GM23338 (cell line): Measurements from ENCODE around the gene UTS2R. TPM values are rescaled to one million over a fixed set of nuclear protein-coding genes. Genes with fewer than 3 reads are reported as not detected.

ENCODE experiments used
- ATAC-seq: fragments of 200-7000 bp; cut with Tn5 transposase; 3 replicates; pipeline ENCODE4 v1.9.1; 2020
- DNase-seq: peaks from one replicate; pipeline ENCODE4 v3.0.0-alpha.2; 2015; ENCODE audit warnings: low spot score
- H2AFZ ChIP-seq: fragments of 200-600 bp; sonication (generic); 2 replicates; pipeline ENCODE4 v1.8.0; 2016; ENCODE audit warnings: antibody characterized with exemption, mild to moderate bottlenecking, moderate library complexity
- H3F3A ChIP-seq: fragments of 200-600 bp; sonication (generic); replicated peaks from 2 replicates; pipeline ENCODE4 v1.8.0; 2017; ENCODE audit warnings: antibody characterized with exemption, mixed run types, low read depth
- H3K27ac ChIP-seq: fragments of 200-600 bp; sonication (generic); 2 replicates; pipeline ENCODE4 v1.6.1; 2016; ENCODE audit warnings: low read depth
- H3K27me3 ChIP-seq: fragments of 200-600 bp; sonication (generic); 2 replicates; pipeline ENCODE4 v1.8.0; 2016; ENCODE audit warnings: mild to moderate bottlenecking, mixed run types, moderate library complexity; ENCODE audit not compliant: insufficient read depth
- H3K36me3 ChIP-seq: fragments of 200-600 bp; sonication (generic); 2 replicates; pipeline ENCODE4 v1.8.0; 2016; ENCODE audit warnings: mild to moderate bottlenecking; ENCODE audit not compliant: insufficient read depth
- H3K4me1 ChIP-seq: fragments of 200-600 bp; sonication (generic); 2 replicates; pipeline ENCODE4 v1.8.0; 2016; ENCODE audit warnings: mild to moderate bottlenecking, moderate library complexity; ENCODE audit not compliant: insufficient read depth
- H3K4me2 ChIP-seq: fragments of 200-600 bp; sonication (generic); 2 replicates; pipeline ENCODE4 v1.7.1; 2017; ENCODE audit warnings: mixed run types
- H3K4me3 ChIP-seq: fragments of 200-600 bp; sonication (generic); 2 replicates; pipeline ENCODE4 v1.6.1; 2016; ENCODE audit warnings: mixed run types
- H3K79me2 ChIP-seq: fragments of 200-600 bp; sonication (generic); replicated peaks from 2 replicates; pipeline ENCODE4 v1.8.0; 2017; ENCODE audit warnings: mild to moderate bottlenecking; ENCODE audit not compliant: insufficient read depth
- H3K9me2 ChIP-seq: fragments of 200-600 bp; sonication (generic); 2 replicates; pipeline ENCODE4 v1.8.0; 2017; ENCODE audit not compliant: insufficient read depth
- H4K20me1 ChIP-seq: fragments of 200-600 bp; sonication (generic); replicated peaks from 2 replicates; pipeline ENCODE4 v1.8.0; 2017; ENCODE audit warnings: mild to moderate bottlenecking; ENCODE audit not compliant: insufficient read depth
- H3K27ac Mint-ChIP-seq: 2 replicates; pipeline ENCODE4 v1.8.0; 2020; ENCODE audit warnings: inconsistent platforms, mild to moderate bottlenecking, moderate library complexity, mixed read lengths
- H3K27me3 Mint-ChIP-seq: 3 replicates; pipeline ENCODE4 v1.8.0; 2022; ENCODE audit warnings: low read depth, mild to moderate bottlenecking, moderate library complexity, mixed read lengths, inconsistent platforms; ENCODE audit not compliant: insufficient read depth, poor library complexity
- H3K36me3 Mint-ChIP-seq: 3 replicates; pipeline ENCODE4 v1.8.0; 2021; ENCODE audit warnings: low read depth, mild to moderate bottlenecking, inconsistent platforms, moderate library complexity, mixed read lengths
- H3K4me1 Mint-ChIP-seq: 3 replicates; pipeline ENCODE4 v1.8.0; 2020; ENCODE audit warnings: mild to moderate bottlenecking, inconsistent platforms, mixed read lengths
- H3K4me3 Mint-ChIP-seq: 3 replicates; pipeline ENCODE4 v1.8.0; 2021; ENCODE audit warnings: moderate library complexity, mild to moderate bottlenecking, inconsistent platforms, mixed read lengths
- H3K9me3 Mint-ChIP-seq: 3 replicates; pipeline ENCODE4 v1.8.0; 2020; ENCODE audit warnings: moderate library complexity, mild to moderate bottlenecking, inconsistent platforms, mixed read lengths
- polyA plus RNA-seq: library from polyadenylated mRNA; unstranded; fragments of >200 nt; fragmentation: Nextera tagmentation; extraction: Ambion mirVana; gene quantifications from 2 replicates; pipeline ENCODE4 v1.2.1, GENCODE V29; 2016
- total RNA-seq: library from RNA; depleted of rRNA; stranded (reverse); fragments of >200 nt; shearing (Covaris generic); gene quantifications from 2 replicates; pipeline ENCODE4 v1.2.3, GENCODE V29; 2014
- TF ChIP-seq, protein P1 (sequence below): IDR thresholded peaks from 2 replicates; pipeline ENCODE4 v1.6.1; 2016; ENCODE audit warnings: antibody characterized with exemption
- TF ChIP-seq, protein P2 (sequence below), 2 experiments: fragments of 200-600 bp in 1 of 2; sonication (generic) in 1 of 2; conservative IDR thresholded peaks; 2 replicates each; pipeline versions ENCODE4 v1.5.1 to v1.6.1; 2016 to 2017; ENCODE audit warnings: antibody characterized with exemption in 2 of 2, low read depth in 2 of 2, mild to moderate bottlenecking in 2 of 2, moderate library complexity in 1 of 2
- TF ChIP-seq, protein P3 (sequence below): fragments of 250-450 bp; sonication (Bioruptor Pico); IDR thresholded peaks from 2 replicates; pipeline ENCODE4 v1.5.0; 2020; ENCODE audit warnings: mild to moderate bottlenecking, moderate library complexity

The UTS2R gene
- total and polyA plus RNA-seq, 2 experiments from 2014 or later, result 0.49 TPM; not detected in 1

DNA sequence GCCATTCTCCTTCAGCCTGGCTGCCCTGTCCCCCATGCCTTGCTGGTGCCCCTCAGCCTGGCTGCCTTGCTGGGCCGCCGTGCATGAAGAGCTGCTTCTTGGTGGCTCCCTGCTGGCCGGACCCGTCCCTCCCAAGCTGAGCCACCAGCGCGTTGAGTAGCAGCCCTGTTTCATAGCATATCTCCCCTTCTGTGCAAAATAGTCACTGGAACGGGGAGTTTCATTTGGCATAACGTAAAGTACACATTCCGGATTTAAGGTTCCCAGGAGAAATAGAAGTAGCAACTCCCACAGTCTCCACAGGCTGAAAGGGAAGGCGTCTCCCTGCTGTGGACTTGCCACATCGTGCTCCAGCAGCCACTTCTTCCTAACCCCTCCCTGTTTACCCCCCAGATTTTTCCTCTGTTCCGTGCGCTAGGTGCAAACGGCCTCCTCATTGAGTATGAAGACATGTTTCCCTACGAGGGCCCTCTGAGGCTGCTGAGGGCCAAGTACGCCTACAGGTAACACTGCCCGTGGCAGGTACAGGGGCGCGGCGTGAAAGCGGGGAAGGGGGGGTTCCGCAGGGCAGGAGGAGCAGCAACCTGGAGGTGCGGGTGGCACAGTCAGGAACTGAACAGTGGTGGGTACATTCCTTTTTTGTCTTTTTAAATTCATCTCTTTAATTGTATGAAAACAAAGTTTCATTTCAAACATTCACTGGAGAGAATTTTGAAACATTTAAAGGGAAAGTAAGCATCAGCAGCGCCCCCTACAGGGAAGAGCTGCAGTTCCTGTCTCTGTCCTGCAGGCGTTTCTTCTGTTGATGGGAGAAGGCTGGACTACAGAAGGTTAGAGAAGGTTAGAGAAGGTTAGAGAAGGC lies 52.7 kb downstream of the UTS2R start:
- H3K4me1 Mint-ChIP-seq, result no peaks in the 10 kb centered on the region; the same call in 2 of the 3 replicates
- TF ChIP-seq, protein P1, sequence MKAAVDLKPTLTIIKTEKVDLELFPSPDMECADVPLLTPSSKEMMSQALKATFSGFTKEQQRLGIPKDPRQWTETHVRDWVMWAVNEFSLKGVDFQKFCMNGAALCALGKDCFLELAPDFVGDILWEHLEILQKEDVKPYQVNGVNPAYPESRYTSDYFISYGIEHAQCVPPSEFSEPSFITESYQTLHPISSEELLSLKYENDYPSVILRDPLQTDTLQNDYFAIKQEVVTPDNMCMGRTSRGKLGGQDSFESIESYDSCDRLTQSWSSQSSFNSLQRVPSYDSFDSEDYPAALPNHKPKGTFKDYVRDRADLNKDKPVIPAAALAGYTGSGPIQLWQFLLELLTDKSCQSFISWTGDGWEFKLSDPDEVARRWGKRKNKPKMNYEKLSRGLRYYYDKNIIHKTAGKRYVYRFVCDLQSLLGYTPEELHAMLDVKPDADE, result no peak
- TF ChIP-seq, protein P2, sequence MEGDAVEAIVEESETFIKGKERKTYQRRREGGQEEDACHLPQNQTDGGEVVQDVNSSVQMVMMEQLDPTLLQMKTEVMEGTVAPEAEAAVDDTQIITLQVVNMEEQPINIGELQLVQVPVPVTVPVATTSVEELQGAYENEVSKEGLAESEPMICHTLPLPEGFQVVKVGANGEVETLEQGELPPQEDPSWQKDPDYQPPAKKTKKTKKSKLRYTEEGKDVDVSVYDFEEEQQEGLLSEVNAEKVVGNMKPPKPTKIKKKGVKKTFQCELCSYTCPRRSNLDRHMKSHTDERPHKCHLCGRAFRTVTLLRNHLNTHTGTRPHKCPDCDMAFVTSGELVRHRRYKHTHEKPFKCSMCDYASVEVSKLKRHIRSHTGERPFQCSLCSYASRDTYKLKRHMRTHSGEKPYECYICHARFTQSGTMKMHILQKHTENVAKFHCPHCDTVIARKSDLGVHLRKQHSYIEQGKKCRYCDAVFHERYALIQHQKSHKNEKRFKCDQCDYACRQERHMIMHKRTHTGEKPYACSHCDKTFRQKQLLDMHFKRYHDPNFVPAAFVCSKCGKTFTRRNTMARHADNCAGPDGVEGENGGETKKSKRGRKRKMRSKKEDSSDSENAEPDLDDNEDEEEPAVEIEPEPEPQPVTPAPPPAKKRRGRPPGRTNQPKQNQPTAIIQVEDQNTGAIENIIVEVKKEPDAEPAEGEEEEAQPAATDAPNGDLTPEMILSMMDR (conservative IDR thresholded peaks at IDR 0.05; ENCODE audit: low read depth in 2 of 2), result peak; percentile 73 to 98
- TF ChIP-seq, protein P3, sequence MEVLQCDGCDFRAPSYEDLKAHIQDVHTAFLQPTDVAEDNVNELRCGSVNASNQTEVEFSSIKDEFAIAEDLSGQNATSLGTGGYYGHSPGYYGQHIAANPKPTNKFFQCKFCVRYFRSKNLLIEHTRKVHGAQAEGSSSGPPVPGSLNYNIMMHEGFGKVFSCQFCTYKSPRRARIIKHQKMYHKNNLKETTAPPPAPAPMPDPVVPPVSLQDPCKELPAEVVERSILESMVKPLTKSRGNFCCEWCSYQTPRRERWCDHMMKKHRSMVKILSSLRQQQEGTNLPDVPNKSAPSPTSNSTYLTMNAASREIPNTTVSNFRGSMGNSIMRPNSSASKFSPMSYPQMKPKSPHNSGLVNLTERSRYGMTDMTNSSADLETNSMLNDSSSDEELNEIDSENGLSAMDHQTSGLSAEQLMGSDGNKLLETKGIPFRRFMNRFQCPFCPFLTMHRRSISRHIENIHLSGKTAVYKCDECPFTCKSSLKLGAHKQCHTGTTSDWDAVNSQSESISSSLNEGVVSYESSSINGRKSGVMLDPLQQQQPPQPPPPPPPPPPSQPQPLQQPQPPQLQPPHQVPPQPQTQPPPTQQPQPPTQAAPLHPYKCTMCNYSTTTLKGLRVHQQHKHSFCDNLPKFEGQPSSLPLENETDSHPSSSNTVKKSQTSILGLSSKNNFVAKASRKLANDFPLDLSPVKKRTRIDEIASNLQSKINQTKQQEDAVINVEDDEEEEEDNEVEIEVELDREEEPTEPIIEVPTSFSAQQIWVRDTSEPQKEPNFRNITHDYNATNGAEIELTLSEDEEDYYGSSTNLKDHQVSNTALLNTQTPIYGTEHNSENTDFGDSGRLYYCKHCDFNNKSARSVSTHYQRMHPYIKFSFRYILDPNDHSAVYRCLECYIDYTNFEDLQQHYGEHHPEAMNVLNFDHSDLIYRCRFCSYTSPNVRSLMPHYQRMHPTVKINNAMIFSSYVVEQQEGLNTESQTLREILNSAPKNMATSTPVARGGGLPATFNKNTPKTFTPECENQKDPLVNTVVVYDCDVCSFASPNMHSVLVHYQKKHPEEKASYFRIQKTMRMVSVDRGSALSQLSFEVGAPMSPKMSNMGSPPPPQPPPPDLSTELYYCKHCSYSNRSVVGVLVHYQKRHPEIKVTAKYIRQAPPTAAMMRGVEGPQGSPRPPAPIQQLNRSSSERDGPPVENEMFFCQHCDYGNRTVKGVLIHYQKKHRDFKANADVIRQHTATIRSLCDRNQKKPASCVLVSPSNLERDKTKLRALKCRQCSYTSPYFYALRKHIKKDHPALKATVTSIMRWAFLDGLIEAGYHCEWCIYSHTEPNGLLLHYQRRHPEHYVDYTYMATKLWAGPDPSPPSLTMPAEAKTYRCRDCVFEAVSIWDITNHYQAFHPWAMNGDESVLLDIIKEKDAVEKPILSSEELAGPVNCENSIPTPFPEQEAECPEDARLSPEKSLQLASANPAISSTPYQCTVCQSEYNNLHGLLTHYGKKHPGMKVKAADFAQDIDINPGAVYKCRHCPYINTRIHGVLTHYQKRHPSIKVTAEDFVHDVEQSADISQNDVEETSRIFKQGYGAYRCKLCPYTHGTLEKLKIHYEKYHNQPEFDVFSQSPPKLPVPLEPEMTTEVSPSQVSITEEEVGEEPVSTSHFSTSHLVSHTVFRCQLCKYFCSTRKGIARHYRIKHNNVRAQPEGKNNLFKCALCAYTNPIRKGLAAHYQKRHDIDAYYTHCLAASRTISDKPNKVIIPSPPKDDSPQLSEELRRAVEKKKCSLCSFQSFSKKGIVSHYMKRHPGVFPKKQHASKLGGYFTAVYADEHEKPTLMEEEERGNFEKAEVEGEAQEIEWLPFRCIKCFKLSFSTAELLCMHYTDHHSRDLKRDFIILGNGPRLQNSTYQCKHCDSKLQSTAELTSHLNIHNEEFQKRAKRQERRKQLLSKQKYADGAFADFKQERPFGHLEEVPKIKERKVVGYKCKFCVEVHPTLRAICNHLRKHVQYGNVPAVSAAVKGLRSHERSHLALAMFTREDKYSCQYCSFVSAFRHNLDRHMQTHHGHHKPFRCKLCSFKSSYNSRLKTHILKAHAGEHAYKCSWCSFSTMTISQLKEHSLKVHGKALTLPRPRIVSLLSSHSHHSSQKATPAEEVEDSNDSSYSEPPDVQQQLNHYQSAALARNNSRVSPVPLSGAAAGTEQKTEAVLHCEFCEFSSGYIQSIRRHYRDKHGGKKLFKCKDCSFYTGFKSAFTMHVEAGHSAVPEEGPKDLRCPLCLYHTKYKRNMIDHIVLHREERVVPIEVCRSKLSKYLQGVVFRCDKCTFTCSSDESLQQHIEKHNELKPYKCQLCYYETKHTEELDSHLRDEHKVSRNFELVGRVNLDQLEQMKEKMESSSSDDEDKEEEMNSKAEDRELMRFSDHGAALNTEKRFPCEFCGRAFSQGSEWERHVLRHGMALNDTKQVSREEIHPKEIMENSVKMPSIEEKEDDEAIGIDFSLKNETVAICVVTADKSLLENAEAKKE (CRISPR knock-in tag), result peak; percentile 54; the same call in 1 of the 2 replicates
- H3K36me3 Mint-ChIP-seq, result peaks cover 46% of the 10 kb centered on the region

More for the DNA sequence above, 52.7 kb downstream of the UTS2R start:
- no peaks in the 10 kb centered on the region for H3K79me2 ChIP-seq
- no peak overlapping the region for H3K4me2 ChIP-seq
- Mint-ChIP-seq H3K9me3 (peaks cover 25% of the 10 kb centered on the region), H3K4me3 (no peak overlapping the region), H3K27ac (no peak overlapping the region), H3K27me3 (peaks cover 22% of the 10 kb centered on the region)
- DNase-seq (peak; percentile 86), ATAC-seq (peak; percentile 85)
- H3K4me3 ChIP-seq, result no peak overlapping the region
- H2AFZ ChIP-seq, result no peak overlapping the region
- no peaks in the 10 kb centered on the region; the same call in 1 of the 2 replicates for H4K20me1 ChIP-seq
- H3K4me1 ChIP-seq, result peaks cover 2% of the 10 kb centered on the region
- no peaks in the 10 kb centered on the region for H3K27me3 ChIP-seq
- peak overlapping the region; percentile 26; the same call in 1 of the 2 replicates for H3K27ac ChIP-seq
- H3K9me2 ChIP-seq, result no peaks in the 10 kb centered on the region
- H3F3A ChIP-seq, result no peaks in the 10 kb centered on the region; the same call in none of the 2 replicates
- no peaks in the 10 kb centered on the region for H3K36me3 ChIP-seq
